B cell (primary cell): ENCODE results near the gene RTTN. TPM values are rescaled to one million over a fixed set of nuclear protein-coding genes. Genes with fewer than 3 reads are reported as not detected.

Experiments
- ATAC-seq: fragments of 200-7000 bp; cut with Tn5 transposase; one replicate; pipeline ENCODE4 v1.10.0; 2021; ENCODE audit warnings: low read depth, mild to moderate bottlenecking, moderate number of reproducible peaks, moderate library complexity
- CTCF ChIA-PET: fragments of 350-600 bp; sonication (Branson Sonifier 250); formaldehyde crosslinking; loops from one replicate; lab custom pipeline; 2021; ENCODE audit warnings: antibody characterized with exemption, inconsistent platforms; lab: Charles Lee
- POLR2A ChIA-PET: fragments of 350-600 bp; sonication (Branson Sonifier 250); formaldehyde crosslinking; loops from one replicate; lab custom pipeline; 2021; ENCODE audit warnings: antibody characterized with exemption; lab: Charles Lee
- DNase-seq: peaks from one replicate; pipeline ENCODE4 v3.0.0; 2013
- H2AFZ ChIP-seq: 2 replicates; pipeline ENCODE4 v1.6.1; 2012; ENCODE audit warnings: mild to moderate bottlenecking, low read depth, low read length; ENCODE audit not compliant: insufficient read depth, poor library complexity, severe bottlenecking
- H3K27ac ChIP-seq, 2 donors: 1 replicate in 1 of 2; 2 replicates in 1 of 2; pipeline ENCODE4 v1.5.1; 2012 to 2013; ENCODE audit warnings: low read length in 2 of 2, mild to moderate bottlenecking in 2 of 2, moderate library complexity in 1 of 2
- H3K27me3 ChIP-seq, 4 experiments: fragments of 200-600 bp in 1 of 4; sonication (generic) in 1 of 4; replicated peaks in 1 of 4; 1 replicate in 2 of 4; 2 replicates in 2 of 4; pipeline versions ENCODE4 v1.6.1 to v1.7.0; 2013 to 2016; ENCODE audit warnings: low read length in 3 of 4, mild to moderate bottlenecking in 2 of 4, mixed read lengths in 1 of 4, moderate library complexity in 1 of 4; ENCODE audit not compliant: insufficient read depth in 4 of 4, control insufficient read depth in 3 of 4; ENCODE audit errors: control extremely low read depth in 1 of 4
- H3K36me3 ChIP-seq, 2 experiments: replicated peaks in 1 of 2; 1 replicate in 1 of 2; 2 replicates in 1 of 2; pipeline versions ENCODE4 v1.6.1 to v1.7.1; 2013; ENCODE audit warnings: low read length in 1 of 2; ENCODE audit not compliant: insufficient read depth in 2 of 2, control insufficient read depth in 1 of 2; ENCODE audit errors: control extremely low read depth in 1 of 2, extremely low read depth in 1 of 2
- H3K4me1 ChIP-seq, 2 donors: fragments of 200-600 bp in 1 of 2; sonication (generic) in 1 of 2; 1 replicate in 1 of 2; 2 replicates in 1 of 2; pipeline versions ENCODE4 v1.5.1 to v1.6.1; 2013 to 2017; ENCODE audit warnings: low read length in 2 of 2; ENCODE audit not compliant: control insufficient read depth in 2 of 2, insufficient read depth in 2 of 2
- H3K4me2 ChIP-seq: replicated peaks from 2 replicates; pipeline ENCODE3; 2012; ENCODE audit warnings: mild to moderate bottlenecking, low read depth, low read length; ENCODE audit not compliant: poor library complexity, severe bottlenecking
- H3K4me3 ChIP-seq, 5 experiments: fragments of 200-600 bp in 1 of 5; sonication (generic) in 1 of 5; 1 replicate in 3 of 5; 2 replicates in 2 of 5; pipeline versions ENCODE4 v1.5.1 to v1.7.0; 2011 to 2016; ENCODE audit warnings: low read length in 4 of 5, mild to moderate bottlenecking in 4 of 5, low read depth in 2 of 5, control low read depth in 1 of 5, moderate library complexity in 1 of 5; ENCODE audit not compliant: insufficient read depth in 1 of 5; ENCODE audit errors: control extremely low read depth in 1 of 5, extremely low read depth in 1 of 5
- H3K79me2 ChIP-seq: fragments of 200-600 bp; sonication (generic); one replicate; pipeline ENCODE4 v1.6.0; 2016; ENCODE audit warnings: low read length; ENCODE audit not compliant: control insufficient read depth, insufficient read depth
- H3K9ac ChIP-seq: fragments of 200-600 bp; sonication (generic); 2 replicates; pipeline ENCODE4 v1.6.1; 2017; ENCODE audit warnings: mild to moderate bottlenecking, low read length, moderate library complexity
- H3K9me3 ChIP-seq, 3 donors: one replicate each; pipeline versions ENCODE4 v1.6.1 to v1.7.1; 2013; ENCODE audit warnings: low read length in 2 of 3; ENCODE audit not compliant: control insufficient read depth in 2 of 3, insufficient read depth in 1 of 3; ENCODE audit errors: control extremely low read depth in 1 of 3
- H4K20me1 ChIP-seq: 2 replicates; pipeline ENCODE4 v1.6.0; 2012; ENCODE audit warnings: mild to moderate bottlenecking, low read length; ENCODE audit not compliant: insufficient read depth, control insufficient read depth, poor library complexity, severe bottlenecking
- H3K27ac Mint-ChIP-seq: one replicate; pipeline ENCODE4 v1.8.0; 2021; ENCODE audit warnings: mixed read lengths
- H3K27me3 Mint-ChIP-seq: one replicate; pipeline ENCODE4 v1.8.0; 2021; ENCODE audit warnings: mixed read lengths
- H3K4me1 Mint-ChIP-seq: one replicate; pipeline ENCODE4 v1.8.0; 2021; ENCODE audit warnings: mixed read lengths
- H3K4me3 Mint-ChIP-seq: one replicate; pipeline ENCODE4 v1.8.0; 2021; ENCODE audit warnings: mixed read lengths
- H3K9me3 Mint-ChIP-seq: one replicate; pipeline ENCODE4 v1.8.0; 2022; ENCODE audit warnings: mixed read lengths; ENCODE audit not compliant: insufficient read depth
- EZH2 ChIP-seq: IDR thresholded peaks from 2 replicates; pipeline ENCODE4 v1.6.1; 2012; ENCODE audit warnings: borderline replicate concordance, low read depth, mild to moderate bottlenecking, moderate library complexity, low read length; ENCODE audit not compliant: insufficient read depth, poor library complexity, severe bottlenecking
- WGBS: methylation state at CpG from one replicate; pipeline ENCODE4 v1.1.5; 2013; ENCODE audit warnings: missing lambda C conversion rate; ENCODE audit not compliant: insufficient coverage; 5-methylcytosine and 5-hydroxymethylcytosine counted together
- intact Hi-C: fragments of 100-400 bp; cut with micrococcal nuclease; formaldehyde crosslinking; loops from one replicate; pipeline ENCODE4 v1.10.0; 2022
- polyA plus RNA-seq: library from polyadenylated mRNA; depleted of rRNA; stranded (reverse); fragments of >200 nt; gene quantifications from 2 replicates; pipeline ENCODE4 v1.2.3, GENCODE V29; 2012
- total RNA-seq, 2 donors: library from RNA; stranded (reverse); fragments of 120-200 nt in 1 of 2; gene quantifications; 1 replicate in 1 of 2; 2 replicates in 1 of 2; pipeline versions ENCODE4 v1.2.3 to v1.2.4, GENCODE V29; 2013 to 2022
- TF ChIP-seq, protein P1 (sequence below): fragments of 200-600 bp; IDR thresholded peaks from one replicate; pipeline ENCODE4 v1.8.0; 2022; ENCODE audit warnings: antibody characterized with exemption, mild to moderate bottlenecking

RTTN gene
- total and polyA plus RNA-seq, 2 donors (not counting 1 experiment from before 2014, with no cell fraction given), result 10.0 to 41.2 TPM

DNA sequence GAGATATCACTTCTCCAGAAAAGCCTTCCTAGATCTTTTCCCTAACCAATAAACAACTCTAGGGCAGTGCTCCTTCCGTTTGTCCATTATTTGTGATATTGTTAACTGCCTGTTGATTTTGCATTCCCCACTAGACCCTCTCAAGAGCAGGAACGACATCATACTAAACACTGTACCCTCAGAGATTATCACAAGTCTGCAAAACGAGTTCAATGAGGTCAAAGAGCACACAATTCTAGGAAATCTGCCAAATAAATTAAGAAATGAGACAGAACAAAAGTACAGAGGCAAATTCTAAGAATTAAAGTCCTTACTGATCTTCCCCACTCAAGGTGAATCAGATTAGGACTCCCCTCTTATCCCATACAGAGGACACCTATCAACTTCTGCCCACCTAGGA, 7.6 kb downstream of the RTTN start:
- Histone ChIP-seq H4K20me1 (no peaks in the 10 kb centered on the region), H3K4me3 (no peak overlapping the region), H3K9me3 (no peaks in the 10 kb centered on the region), H3K4me2 (no peak overlapping the region), H3K36me3 (peaks cover 5 to 44% of the 10 kb centered on the region in 2 experiments), H3K9ac (no peak overlapping the region), H3K4me1 (no peaks in the 10 kb centered on the region), H2AFZ (no peak overlapping the region), H3K27me3 (no peaks in the 10 kb centered on the region), H3K27ac (no peak overlapping the region), H3K79me2 (no peaks in the 10 kb centered on the region)
- Mint-ChIP-seq H3K9me3 (no peaks in the 10 kb centered on the region), H3K27me3 (no peaks in the 10 kb centered on the region), H3K4me3 (no peak overlapping the region), H3K27ac (no peak overlapping the region), H3K4me1 (peaks cover 9% of the 10 kb centered on the region)
- intact Hi-C loops, result no loop called here
- DNase-seq (no peak), ATAC-seq (no peak)
- TF ChIP-seq, protein P1, sequence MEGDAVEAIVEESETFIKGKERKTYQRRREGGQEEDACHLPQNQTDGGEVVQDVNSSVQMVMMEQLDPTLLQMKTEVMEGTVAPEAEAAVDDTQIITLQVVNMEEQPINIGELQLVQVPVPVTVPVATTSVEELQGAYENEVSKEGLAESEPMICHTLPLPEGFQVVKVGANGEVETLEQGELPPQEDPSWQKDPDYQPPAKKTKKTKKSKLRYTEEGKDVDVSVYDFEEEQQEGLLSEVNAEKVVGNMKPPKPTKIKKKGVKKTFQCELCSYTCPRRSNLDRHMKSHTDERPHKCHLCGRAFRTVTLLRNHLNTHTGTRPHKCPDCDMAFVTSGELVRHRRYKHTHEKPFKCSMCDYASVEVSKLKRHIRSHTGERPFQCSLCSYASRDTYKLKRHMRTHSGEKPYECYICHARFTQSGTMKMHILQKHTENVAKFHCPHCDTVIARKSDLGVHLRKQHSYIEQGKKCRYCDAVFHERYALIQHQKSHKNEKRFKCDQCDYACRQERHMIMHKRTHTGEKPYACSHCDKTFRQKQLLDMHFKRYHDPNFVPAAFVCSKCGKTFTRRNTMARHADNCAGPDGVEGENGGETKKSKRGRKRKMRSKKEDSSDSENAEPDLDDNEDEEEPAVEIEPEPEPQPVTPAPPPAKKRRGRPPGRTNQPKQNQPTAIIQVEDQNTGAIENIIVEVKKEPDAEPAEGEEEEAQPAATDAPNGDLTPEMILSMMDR, result no peak
- TF ChIP-seq EZH2, result no peak
- POLR2A ChIA-PET, result no interaction called here
- 40% methylated on average over 1 of the region's 3 CpGs for WGBS
- CTCF ChIA-PET, result interaction anchor here (0.6 kb wide), 1 partner anchor 28 kb away, joined by 5 read pairs; no protein-coding TSS in a partner anchor

DNA sequence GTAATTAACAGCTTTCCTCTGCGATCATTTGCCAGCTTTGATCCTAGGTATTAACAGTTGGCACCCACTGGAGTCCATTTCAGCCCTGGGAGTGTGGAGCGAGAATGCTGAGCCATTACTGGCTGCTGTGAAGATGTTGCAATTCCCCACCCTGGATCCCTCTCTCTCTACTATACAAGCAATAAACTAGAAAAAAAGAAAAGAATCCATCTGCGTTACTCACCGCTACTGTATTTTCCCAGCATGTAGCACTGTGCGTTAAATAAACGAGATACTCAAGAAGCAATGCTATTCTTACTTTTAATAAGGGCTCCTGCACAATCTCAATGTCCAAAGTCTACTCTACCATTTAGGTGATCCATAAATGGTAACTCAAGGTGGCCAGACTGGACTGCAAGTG, 8.5 kb downstream of the RTTN start:
- Histone ChIP-seq H3K9me3 (no peaks in the 10 kb centered on the region), H4K20me1 (no peaks in the 10 kb centered on the region), H3K27me3 (no peaks in the 10 kb centered on the region), H3K9ac (no peak overlapping the region), H3K36me3 (peaks cover 4 to 48% of the 10 kb centered on the region in 2 experiments), H3K27ac (no peak overlapping the region), H3K4me3 (no peak overlapping the region), H3K79me2 (no peaks in the 10 kb centered on the region), H3K4me1 (no peaks in the 10 kb centered on the region), H2AFZ (no peak overlapping the region), H3K4me2 (no peak overlapping the region)
- ChIA-PET CTCF (interaction anchor here (1.3 to 3.9 kb wide), 4 partner anchors 9 to 259 kb away, joined by 3 to 38 read pairs (median 11); partner anchors contain the start of gene RTTN), POLR2A (no interaction called here)
- no peak for DNase-seq
- Mint-ChIP-seq H3K4me3 (no peak overlapping the region), H3K4me1 (peaks cover 9% of the 10 kb centered on the region), H3K9me3 (no peaks in the 10 kb centered on the region), H3K27ac (no peak overlapping the region), H3K27me3 (no peaks in the 10 kb centered on the region)
- ATAC-seq, result no peak
- TF ChIP-seq, protein P1, result no peak
- no peak for TF ChIP-seq EZH2
- intact Hi-C loops, result no loop called here
- 100% methylated on average over 3 of the region's 6 CpGs for WGBS
